Activated naive CD4-positive, alpha-beta T cell treated with anti-CD3 and anti-CD28 coated beads, Interleukin-2, amount 10 ng/mL, durations not matched to agents 7 days and 5 days (primary cell): Measurements from ENCODE around the gene PRR30.
"Not testable (repeated sequence)": the region's sequence is repeated elsewhere in the genome, so short reads cannot be mapped to it uniquely, and the experiment has no call there.

Experiments used
- CTCF ChIA-PET: fragments of 350-600 bp; sonication (Branson Sonifier 250); formaldehyde crosslinking; loops from one replicate; lab custom pipeline; 2021; ENCODE audit warnings: antibody characterized with exemption; lab: Charles Lee
- DNase-seq: peaks from one replicate; pipeline ENCODE4 v3.0.0-alpha.2; 2020
- H3K27ac Mint-ChIP-seq: one replicate; pipeline ENCODE4 v1.8.0; 2021; ENCODE audit warnings: mild to moderate bottlenecking, moderate library complexity, mixed read lengths
- H3K27me3 Mint-ChIP-seq: one replicate; pipeline ENCODE4 v1.8.0; 2021; ENCODE audit warnings: mild to moderate bottlenecking, mixed read lengths
- H3K36me3 Mint-ChIP-seq: one replicate; pipeline ENCODE4 v1.8.0; 2021; ENCODE audit warnings: mixed read lengths
- H3K4me1 Mint-ChIP-seq: one replicate; pipeline ENCODE4 v1.8.0; 2021; ENCODE audit warnings: mixed read lengths
- H3K4me3 Mint-ChIP-seq: one replicate; pipeline ENCODE4 v1.8.0; 2021; ENCODE audit warnings: mild to moderate bottlenecking, moderate library complexity, mixed read lengths
- H3K9me3 Mint-ChIP-seq: one replicate; pipeline ENCODE4 v1.8.0; 2021; ENCODE audit warnings: mixed read lengths

PRR30 gene

DNA sequence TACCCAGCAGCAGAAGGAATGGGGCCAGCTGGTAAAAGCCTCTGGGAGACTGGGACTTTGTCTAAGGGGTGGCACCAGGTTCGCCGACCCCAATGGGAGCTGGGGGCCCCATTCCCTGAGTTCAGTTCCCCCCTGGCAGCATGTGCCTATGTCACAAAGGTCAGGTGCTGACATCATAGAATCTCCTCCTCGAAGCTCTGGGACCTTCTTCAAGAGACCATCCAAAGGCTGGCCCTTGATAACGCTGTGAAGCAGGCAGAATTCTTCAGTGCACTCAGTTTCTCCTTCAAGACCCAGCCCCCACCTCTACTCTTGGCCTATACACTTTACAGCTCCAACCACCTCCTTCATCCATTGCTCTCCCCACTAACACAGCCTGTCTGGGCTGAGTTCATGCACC lies at the start of gene PRR30:
Gene PRR30, minus strand, starts transcription at position 101 of the 400 bp plus-strand sequence. CDS start 1,081 bp downstream, outside the sequence.
- peaks cover 2% of the 10 kb centered on the region for H3K36me3 Mint-ChIP-seq

DNA sequence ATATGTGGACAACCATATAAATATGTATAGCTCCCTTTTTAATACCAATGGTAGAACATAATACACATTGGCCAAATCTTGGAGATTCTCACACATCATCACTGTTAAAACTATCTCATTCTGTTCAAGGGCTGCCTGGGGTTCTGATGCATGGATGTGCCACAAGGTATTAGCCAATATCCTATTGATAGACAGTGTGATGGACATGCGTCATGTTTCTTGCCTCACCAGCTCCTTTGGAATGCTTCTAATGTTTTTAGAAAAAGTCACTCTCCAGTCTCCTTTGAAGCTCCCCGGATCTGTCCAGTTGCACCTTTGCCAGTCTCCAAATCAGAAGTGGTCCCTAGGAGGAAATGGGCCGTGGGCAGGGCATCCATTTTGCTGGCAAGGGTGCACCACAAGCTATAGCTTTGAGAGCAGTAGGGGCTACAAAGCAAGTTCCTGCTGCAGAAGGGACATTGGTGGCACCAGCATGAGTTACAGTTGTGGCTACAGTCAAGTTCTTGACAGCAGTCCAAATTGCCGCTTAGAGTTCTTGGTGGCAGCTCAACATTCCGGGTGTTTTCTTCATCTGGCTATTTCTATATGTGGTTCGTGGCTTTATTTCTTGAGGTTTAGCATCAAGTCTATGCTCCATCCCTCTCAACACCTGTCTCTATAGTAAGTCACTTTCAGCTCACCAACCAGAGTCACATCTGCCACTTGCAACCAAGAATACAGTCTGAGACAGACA lies 47.6 kb upstream of the PRR30 start:
- no peak overlapping the region for H3K27ac Mint-ChIP-seq
- H3K4me3 Mint-ChIP-seq, result no peak overlapping the region
- peaks cover 35% of the 10 kb centered on the region for H3K27me3 Mint-ChIP-seq
- no peaks in the 10 kb centered on the region for H3K4me1 Mint-ChIP-seq
- no peak for DNase-seq
- CTCF ChIA-PET, result interaction anchor here (0.6 to 1.4 kb wide), 4 partner anchors 16 to 170 kb away, joined by 3 to 4 read pairs (median 3); no protein-coding TSS in a partner anchor
- no peaks in the 10 kb centered on the region for H3K9me3 Mint-ChIP-seq
- H3K36me3 Mint-ChIP-seq, result no peaks in the 10 kb centered on the region

More for the DNA sequence above, at the start of gene PRR30:
- no peak within 1 kb of the TSS for H3K4me3 Mint-ChIP-seq
- CTCF ChIA-PET, result interaction anchor here (0.9 kb wide), 1 partner anchor 30 kb away, joined by 3 read pairs; no protein-coding TSS in a partner anchor
- peaks cover 44% of the 10 kb centered on the region for H3K27me3 Mint-ChIP-seq
- H3K9me3 Mint-ChIP-seq, result peaks cover 1% of the 10 kb centered on the region
- no peak within 1 kb of the TSS for H3K27ac Mint-ChIP-seq
- DNase-seq, result no peak
- H3K4me1 Mint-ChIP-seq, result peaks cover 9% of the 10 kb centered on the region

GRCh38 chr2:27185331-27186026 lies 46.3 kb upstream of the PRR30 start:
- Mint-ChIP-seq H3K27me3 (peaks cover 46% of the 10 kb centered on the region), H3K9me3 (no peaks in the 10 kb centered on the region), H3K4me3 (no peak overlapping the region), H3K27ac (no peak overlapping the region), H3K36me3 (no peaks in the 10 kb centered on the region), H3K4me1 (no peaks in the 10 kb centered on the region)
- CTCF ChIA-PET, result interaction anchor here (1.2 kb wide), 1 partner anchor 15 kb away, joined by 3 read pairs; no protein-coding TSS in a partner anchor
- DNase-seq, result no peak

- H3K9me3 Mint-ChIP-seq, result no peaks in the 10 kb centered on the region
- CTCF ChIA-PET, result no interaction called here
- no peak for DNase-seq
- H3K4me3 Mint-ChIP-seq, result no peak overlapping the region
- H3K4me1 Mint-ChIP-seq, result no peaks in the 10 kb centered on the region
- H3K27ac Mint-ChIP-seq, result no peak overlapping the region
- H3K36me3 Mint-ChIP-seq, result no peaks in the 10 kb centered on the region
- peaks cover 57% of the 10 kb centered on the region for H3K27me3 Mint-ChIP-seq
Measured at GRCh38 chr2:27184115-27184514, 44.9 kb upstream of the PRR30 start.

GRCh38 chr2:27182346-27182745 lies 43.1 kb upstream of the PRR30 start:
- no peak for DNase-seq
- H3K36me3 Mint-ChIP-seq, result no peaks in the 10 kb centered on the region
- H3K4me3 Mint-ChIP-seq, result no peak overlapping the region
- H3K27me3 Mint-ChIP-seq, result peaks cover 50% of the 10 kb centered on the region
- H3K9me3 Mint-ChIP-seq, result no peaks in the 10 kb centered on the region
- H3K27ac Mint-ChIP-seq, result no peak overlapping the region
- CTCF ChIA-PET, result interaction anchor here (1.0 kb wide), 1 partner anchor 13 kb away, joined by 3 read pairs; no protein-coding TSS in a partner anchor
- peaks cover 3% of the 10 kb centered on the region for H3K4me1 Mint-ChIP-seq

- Mint-ChIP-seq H3K4me1 (peaks cover 3% of the 10 kb centered on the region), H3K27me3 (peaks cover 36% of the 10 kb centered on the region), H3K27ac (no peak overlapping the region), H3K9me3 (no peaks in the 10 kb centered on the region), H3K36me3 (no peaks in the 10 kb centered on the region), H3K4me3 (no peak overlapping the region)
- DNase-seq, result no peak
- CTCF ChIA-PET, result interaction anchor here (1.5 kb wide), 1 partner anchor 9 kb away, joined by 5 read pairs; no protein-coding TSS in a partner anchor
Measured at GRCh38 chr2:27179344-27180000, 40.3 kb upstream of the PRR30 start.

GRCh38 chr2:27178469-27178868 lies 39.3 kb upstream of the PRR30 start:
- no peaks in the 10 kb centered on the region for H3K9me3 Mint-ChIP-seq
- no peaks in the 10 kb centered on the region for H3K36me3 Mint-ChIP-seq
- no peak for DNase-seq
- no peak overlapping the region for H3K27ac Mint-ChIP-seq
- no peak overlapping the region for H3K4me3 Mint-ChIP-seq
- CTCF ChIA-PET, result interaction anchor here (0.7 kb wide), 1 partner anchor 8 kb away, joined by 3 read pairs; no protein-coding TSS in a partner anchor
- H3K4me1 Mint-ChIP-seq, result peaks cover 3% of the 10 kb centered on the region
- peaks cover 33% of the 10 kb centered on the region for H3K27me3 Mint-ChIP-seq

- Mint-ChIP-seq H3K27ac (no peak overlapping the region), H3K27me3 (peaks cover 33% of the 10 kb centered on the region), H3K4me3 (no peak overlapping the region), H3K4me1 (peaks cover 3% of the 10 kb centered on the region), H3K9me3 (no peaks in the 10 kb centered on the region), H3K36me3 (no peaks in the 10 kb centered on the region)
- CTCF ChIA-PET, result interaction anchor here (0.7 kb wide), 1 partner anchor 8 kb away, joined by 3 read pairs; no protein-coding TSS in a partner anchor
- DNase-seq, result no peak
Measured at GRCh38 chr2:27177441-27178351, 38.5 kb upstream of the PRR30 start.

DNA sequence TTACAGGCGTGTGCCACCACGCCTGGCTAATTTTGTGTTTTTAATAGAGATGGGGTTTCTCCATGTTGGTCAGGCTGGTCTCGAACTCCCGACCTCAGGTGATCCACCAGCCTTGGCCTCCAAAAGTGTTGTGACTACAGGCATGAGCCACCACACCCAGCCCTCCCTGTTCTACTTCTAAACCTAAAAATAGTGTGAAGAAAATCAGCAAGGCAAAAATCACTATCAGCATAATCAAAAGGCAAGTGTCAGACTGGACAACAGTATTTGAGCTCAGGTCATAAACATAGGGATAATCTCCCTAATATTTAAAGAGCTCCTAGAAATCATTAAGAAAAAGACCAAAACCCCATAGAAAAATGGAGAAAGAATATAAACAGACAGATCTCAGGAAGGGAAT lies 36.6 kb upstream of the PRR30 start:
- H3K9me3 Mint-ChIP-seq, H3K36me3 Mint-ChIP-seq, CTCF ChIA-PET, DNase-seq, H3K4me1 Mint-ChIP-seq, H3K4me3 Mint-ChIP-seq, H3K27ac Mint-ChIP-seq: not testable (repeated sequence)
- peaks cover 35% of the 10 kb centered on the region for H3K27me3 Mint-ChIP-seq

DNA sequence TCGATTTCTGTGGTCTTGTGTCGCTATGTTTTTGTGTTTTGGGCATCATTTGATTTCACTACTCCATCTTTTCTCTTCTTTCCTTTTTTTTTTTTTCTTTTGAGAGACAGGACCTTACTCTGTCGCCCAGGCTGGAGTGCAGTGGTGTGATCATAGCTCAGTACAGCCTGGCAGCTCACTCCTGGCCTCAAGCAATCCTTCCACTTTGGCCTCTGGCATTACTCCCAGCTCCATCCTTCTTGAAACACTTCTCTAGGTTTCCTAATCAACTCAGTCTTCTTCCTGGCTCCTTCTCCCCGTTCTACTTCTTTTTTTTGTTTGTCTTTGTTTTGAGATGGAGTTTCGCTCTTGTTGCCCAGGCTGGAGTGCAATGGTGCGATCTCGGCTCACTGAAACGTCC lies 36.1 kb upstream of the PRR30 start:
- Mint-ChIP-seq H3K4me1 (peaks cover 3% of the 10 kb centered on the region), H3K36me3 (no peaks in the 10 kb centered on the region), H3K27ac (no peak overlapping the region), H3K9me3 (no peaks in the 10 kb centered on the region), H3K27me3 (peaks cover 37% of the 10 kb centered on the region), H3K4me3 (no peak overlapping the region)
- CTCF ChIA-PET, result no interaction called here
- DNase-seq, result no peak

DNA sequence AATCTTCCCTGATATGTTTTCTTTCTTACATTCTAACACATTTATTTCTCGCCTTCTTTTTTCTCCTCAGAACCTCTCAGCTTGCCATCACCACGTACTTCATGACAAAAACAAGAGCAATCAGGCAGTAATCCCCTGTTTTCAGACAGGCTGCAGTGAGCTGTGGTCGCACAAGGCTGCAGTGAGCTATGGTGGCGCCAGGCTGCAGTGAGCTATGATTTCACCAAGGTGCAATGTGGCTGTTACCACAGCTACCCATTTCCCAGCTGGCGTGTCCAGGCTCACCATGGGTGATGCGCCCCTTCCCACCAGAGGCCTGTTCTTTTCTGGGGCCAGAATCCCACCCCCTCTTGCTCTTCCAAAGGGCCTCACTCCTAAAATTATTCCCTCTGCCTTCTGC lies 35.4 kb upstream of the PRR30 start:
- DNase-seq, result no peak
- CTCF ChIA-PET, result no interaction called here
- H3K4me1 Mint-ChIP-seq, result peaks cover 5% of the 10 kb centered on the region
- H3K27me3 Mint-ChIP-seq, result peaks cover 39% of the 10 kb centered on the region
- no peaks in the 10 kb centered on the region for H3K9me3 Mint-ChIP-seq
- no peak overlapping the region for H3K27ac Mint-ChIP-seq
- no peaks in the 10 kb centered on the region for H3K36me3 Mint-ChIP-seq
- H3K4me3 Mint-ChIP-seq, result no peak overlapping the region

DNA sequence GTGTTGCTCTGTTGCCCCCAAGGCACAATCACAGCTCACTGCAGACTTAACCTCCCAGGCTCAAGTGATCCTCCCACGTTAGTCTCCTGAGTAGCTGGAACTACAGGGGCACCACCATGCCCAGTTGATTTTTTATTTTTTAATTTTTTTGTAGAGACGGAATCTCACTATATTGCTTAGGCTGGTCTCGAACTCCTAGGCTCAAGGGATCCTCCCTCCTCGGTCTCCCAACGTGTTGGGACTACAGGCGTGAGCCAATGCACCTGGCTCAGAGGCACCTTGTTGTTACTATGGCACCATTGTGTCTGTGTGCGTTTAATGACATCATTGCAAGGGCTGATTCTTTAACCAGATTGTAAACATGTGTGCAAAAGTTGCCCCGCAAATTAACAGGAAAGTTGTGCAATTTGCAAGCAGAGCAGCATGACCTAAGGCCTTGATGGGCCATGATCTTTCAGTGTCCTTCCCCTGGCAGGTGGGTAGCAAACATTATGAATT lies 32.2 kb upstream of the PRR30 start:
- no peak for DNase-seq
- Mint-ChIP-seq H3K4me1 (peaks cover 2% of the 10 kb centered on the region), H3K4me3 (no peak overlapping the region), H3K27ac (no peak overlapping the region), H3K27me3 (peaks cover 35% of the 10 kb centered on the region), H3K36me3 (no peaks in the 10 kb centered on the region), H3K9me3 (no peaks in the 10 kb centered on the region)
- CTCF ChIA-PET, result interaction anchor here (0.7 to 2.0 kb wide), 5 partner anchors 9 to 566 kb away, joined by 3 to 10 read pairs (median 4); no protein-coding TSS in a partner anchor
